ENCODE results near the gene OPCML. TPM values are rescaled to one million over a fixed set of nuclear protein-coding genes. Genes with fewer than 3 reads are reported as not detected.

OPCML gene
- total RNA-seq, 2 donors from 2014 or later = not detected

DNA sequence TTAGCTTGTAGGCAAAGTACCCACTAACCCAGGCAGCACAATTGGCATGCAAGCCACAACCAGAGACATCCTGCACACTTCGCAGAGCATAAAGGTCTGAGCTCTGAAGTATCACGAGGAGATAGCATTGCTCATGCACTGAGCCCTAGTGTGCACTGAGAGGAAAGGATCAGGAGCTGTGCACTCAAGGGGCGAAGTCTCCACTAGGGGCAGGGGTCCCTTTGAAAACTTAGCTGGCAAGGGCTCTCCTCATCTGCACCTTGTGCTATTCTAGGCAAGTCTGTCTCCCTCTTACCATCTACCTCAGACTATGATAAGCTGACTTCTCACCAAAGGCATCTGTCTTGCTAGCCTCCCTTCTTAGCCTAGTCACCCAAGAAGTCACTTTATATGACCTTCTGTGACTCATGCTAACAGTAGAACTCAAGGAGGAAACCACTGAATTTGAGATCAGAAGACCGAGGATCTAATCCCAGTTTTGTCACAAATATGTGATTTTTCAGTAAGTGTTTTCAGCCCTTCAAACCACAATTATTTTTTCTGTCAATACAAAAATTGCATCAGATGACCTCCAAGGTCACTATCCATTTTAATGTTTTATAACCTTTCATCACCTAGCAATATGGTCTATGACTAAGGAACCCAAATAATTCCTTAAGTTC lies 1083.8 kb downstream of the OPCML start:
- Mint-ChIP-seq H3K4me3 (no peak overlapping the region), H3K27me3 (peaks cover 14% of the 10 kb centered on the region), H3K36me3 (ENCODE audit: low read depth) (no peaks in the 10 kb centered on the region), H3K9me3 (no peaks in the 10 kb centered on the region), H3K27ac (no peak overlapping the region), H3K4me1 (no peaks in the 10 kb centered on the region)
- ATAC-seq (replicated peaks) = peak; percentile 16

- no peaks in the 10 kb centered on the region for H3K9me3 Mint-ChIP-seq
- no peak overlapping the region for H3K4me3 Mint-ChIP-seq
- no peak for ATAC-seq (replicated peaks)
- no peaks in the 10 kb centered on the region for H3K4me1 Mint-ChIP-seq
- H3K27me3 Mint-ChIP-seq = peaks cover 17% of the 10 kb centered on the region
- no peaks in the 10 kb centered on the region for H3K36me3 Mint-ChIP-seq (ENCODE audit: low read depth)
- no peak overlapping the region for H3K27ac Mint-ChIP-seq
Observed at GRCh38 chr11:132447761-132448160, 1084.5 kb downstream of the OPCML start.

DNA sequence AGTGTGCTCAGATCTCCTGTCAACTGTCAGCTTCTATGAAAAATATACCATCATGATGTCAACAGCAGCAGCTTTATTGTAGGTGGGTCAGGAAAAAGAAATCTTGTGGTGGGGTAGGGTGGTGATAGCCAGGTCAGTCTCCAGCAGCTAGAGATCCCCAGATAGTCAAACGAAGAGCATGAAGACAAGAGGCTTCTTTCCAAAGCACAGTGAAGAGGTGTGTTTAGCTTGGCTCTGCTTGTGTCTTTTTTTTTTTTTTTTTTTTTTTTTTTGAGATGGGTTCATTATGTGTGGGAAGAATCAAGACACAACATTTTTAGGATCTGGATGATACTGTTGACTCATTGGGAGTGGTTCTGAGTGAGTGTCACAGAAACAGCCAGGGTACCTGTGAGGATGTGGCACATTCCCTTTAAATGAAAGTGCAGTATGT lies 1086.4 kb downstream of the OPCML start:
- H3K4me3 Mint-ChIP-seq = no peak overlapping the region
- H3K9me3 Mint-ChIP-seq = peaks cover under 1% of the 10 kb centered on the region
- no peaks in the 10 kb centered on the region for H3K4me1 Mint-ChIP-seq
- H3K36me3 Mint-ChIP-seq (ENCODE audit: low read depth) = no peaks in the 10 kb centered on the region
- no peak for ATAC-seq (replicated peaks)
- H3K27ac Mint-ChIP-seq = no peak overlapping the region
- H3K27me3 Mint-ChIP-seq = peaks cover 27% of the 10 kb centered on the region

GRCh38 chr11:132444911-132445310 lies 1087.4 kb downstream of the OPCML start:
- H3K27ac Mint-ChIP-seq = no peak overlapping the region
- H3K27me3 Mint-ChIP-seq = peaks cover 28% of the 10 kb centered on the region
- H3K4me1 Mint-ChIP-seq = no peaks in the 10 kb centered on the region
- H3K9me3 Mint-ChIP-seq = peaks cover 4% of the 10 kb centered on the region
- no peaks in the 10 kb centered on the region for H3K36me3 Mint-ChIP-seq (ENCODE audit: low read depth)
- no peak for ATAC-seq (replicated peaks)
- no peak overlapping the region for H3K4me3 Mint-ChIP-seq

DNA sequence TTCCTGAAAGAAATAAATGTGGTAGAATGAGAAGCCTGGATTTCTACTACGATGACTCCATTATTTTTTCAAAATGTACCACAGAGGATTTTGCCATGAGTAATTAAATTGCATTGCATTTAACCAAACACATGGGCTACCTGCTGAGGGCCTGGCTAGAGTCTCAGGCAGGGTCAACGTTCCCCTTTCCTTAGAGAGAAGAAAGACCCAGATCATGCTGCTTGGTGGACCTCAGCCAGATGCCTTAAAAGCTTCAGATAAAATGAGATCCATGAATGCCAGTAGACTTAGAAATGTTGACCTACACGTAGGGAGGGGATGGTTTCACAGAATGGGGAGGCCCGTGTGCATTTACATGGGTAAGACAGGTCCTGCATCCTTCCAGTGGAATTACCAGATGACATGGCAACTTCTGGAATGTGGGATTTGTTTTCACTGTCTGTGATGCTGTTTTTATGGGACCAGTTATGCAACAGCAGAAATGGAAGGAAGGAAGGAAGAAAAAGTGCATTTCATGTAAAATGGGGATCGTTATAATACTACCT lies 1092.5 kb downstream of the OPCML start:
- peaks cover 4% of the 10 kb centered on the region for H3K9me3 Mint-ChIP-seq
- peaks cover 23% of the 10 kb centered on the region for H3K27me3 Mint-ChIP-seq
- no peak overlapping the region for H3K27ac Mint-ChIP-seq
- no peak for ATAC-seq (replicated peaks)
- H3K4me1 Mint-ChIP-seq = no peaks in the 10 kb centered on the region
- no peak overlapping the region for H3K4me3 Mint-ChIP-seq
- H3K36me3 Mint-ChIP-seq (ENCODE audit: low read depth) = no peaks in the 10 kb centered on the region

- ATAC-seq (replicated peaks) = peak; percentile 19
- no peak overlapping the region for H3K27ac Mint-ChIP-seq
- H3K4me3 Mint-ChIP-seq = no peak overlapping the region
- peaks cover 23% of the 10 kb centered on the region for H3K27me3 Mint-ChIP-seq
- H3K9me3 Mint-ChIP-seq = peaks cover 4% of the 10 kb centered on the region
- H3K36me3 Mint-ChIP-seq (ENCODE audit: low read depth) = no peaks in the 10 kb centered on the region
- H3K4me1 Mint-ChIP-seq = no peaks in the 10 kb centered on the region
Observed at GRCh38 chr11:132438418-132438817, 1093.9 kb downstream of the OPCML start.

DNA sequence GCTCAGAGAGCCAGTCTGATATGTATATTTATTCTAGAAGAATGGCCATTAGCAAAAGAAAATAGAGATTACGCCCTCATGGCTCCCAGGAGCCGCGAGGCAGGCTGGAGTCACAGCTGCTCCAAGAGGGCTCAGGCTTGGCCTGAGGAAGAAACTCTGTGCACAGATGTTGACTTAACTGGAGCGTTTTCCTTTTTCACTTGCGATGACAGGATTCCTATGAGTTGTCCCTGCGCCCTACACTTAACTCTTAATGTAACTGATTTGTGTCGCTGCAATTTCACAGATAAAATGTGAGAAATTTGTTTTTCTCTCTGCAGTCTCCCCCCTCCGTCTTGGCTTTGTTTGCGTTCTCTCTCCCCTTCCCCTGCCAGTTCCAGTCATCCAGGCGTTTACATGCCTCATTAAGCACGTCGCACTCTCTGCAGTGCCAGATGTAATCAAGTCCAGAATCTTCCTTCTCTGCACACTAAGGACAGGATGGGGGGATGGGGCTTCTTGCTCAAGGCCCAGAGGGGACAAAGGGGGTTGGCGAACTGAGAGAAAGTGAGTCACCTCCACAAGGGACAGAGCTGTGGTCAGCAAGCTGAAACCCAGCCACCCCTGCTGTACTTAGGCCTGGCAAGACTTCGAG lies 1101.8 kb downstream of the OPCML start:
- Mint-ChIP-seq H3K36me3 (ENCODE audit: low read depth) (no peaks in the 10 kb centered on the region), H3K4me1 (no peaks in the 10 kb centered on the region), H3K4me3 (no peak overlapping the region), H3K27me3 (peaks cover 23% of the 10 kb centered on the region), H3K9me3 (no peaks in the 10 kb centered on the region), H3K27ac (no peak overlapping the region)
- ATAC-seq (replicated peaks) = no peak

- no peak overlapping the region for H3K4me3 Mint-ChIP-seq
- H3K27me3 Mint-ChIP-seq = peaks cover 23% of the 10 kb centered on the region
- H3K36me3 Mint-ChIP-seq (ENCODE audit: low read depth) = no peaks in the 10 kb centered on the region
- no peaks in the 10 kb centered on the region for H3K9me3 Mint-ChIP-seq
- H3K27ac Mint-ChIP-seq = no peak overlapping the region
- H3K4me1 Mint-ChIP-seq = no peaks in the 10 kb centered on the region
- ATAC-seq (replicated peaks) = no peak
Observed at GRCh38 chr11:132429685-132430084, 1102.6 kb downstream of the OPCML start.

DNA sequence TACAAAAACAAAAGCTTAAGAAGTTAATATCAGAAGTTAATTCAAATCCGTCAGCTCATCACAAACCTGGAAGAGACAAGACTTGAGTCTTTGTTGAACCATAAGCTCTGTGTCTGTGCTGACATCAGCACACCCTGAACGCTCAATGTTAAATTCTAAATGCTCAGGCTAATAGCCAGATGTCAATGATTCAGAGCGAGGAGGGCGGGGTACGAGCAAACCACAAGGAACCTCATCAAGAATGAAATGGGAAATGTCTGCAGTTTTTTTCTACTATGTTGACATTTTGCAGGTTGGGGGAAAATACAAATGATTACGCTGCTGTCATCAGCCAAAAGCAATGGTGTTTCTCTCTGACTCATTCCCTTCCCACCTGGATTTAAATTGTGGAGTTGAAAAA lies 1104.7 kb downstream of the OPCML start:
- Mint-ChIP-seq H3K36me3 (ENCODE audit: low read depth) (no peaks in the 10 kb centered on the region), H3K4me3 (no peak overlapping the region), H3K27me3 (peaks cover 26% of the 10 kb centered on the region), H3K9me3 (no peaks in the 10 kb centered on the region), H3K27ac (no peak overlapping the region), H3K4me1 (no peaks in the 10 kb centered on the region)
- ATAC-seq (replicated peaks) = no peak

DNA sequence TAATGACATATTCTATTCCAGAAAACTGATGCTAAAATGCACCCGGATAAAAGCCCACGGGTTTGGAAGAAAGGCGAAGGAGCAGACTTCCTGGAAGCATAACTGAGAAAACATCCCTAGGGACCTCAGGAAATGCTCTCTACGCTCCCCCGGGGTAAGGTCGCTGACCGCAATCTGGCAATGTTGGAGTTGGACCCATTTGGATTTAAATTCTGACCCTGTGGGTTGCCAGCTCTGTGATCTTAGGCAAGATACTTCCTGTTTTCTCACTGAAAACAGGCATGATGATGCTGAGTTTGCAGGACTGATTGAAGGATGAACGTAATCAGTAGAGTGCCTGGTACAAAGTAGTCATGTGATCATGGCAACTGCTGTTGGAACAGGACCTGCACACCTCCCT lies 1107.9 kb downstream of the OPCML start:
- Mint-ChIP-seq H3K4me3 (no peak overlapping the region), H3K36me3 (ENCODE audit: low read depth) (no peaks in the 10 kb centered on the region), H3K9me3 (no peaks in the 10 kb centered on the region), H3K27me3 (peaks cover 15% of the 10 kb centered on the region), H3K4me1 (no peaks in the 10 kb centered on the region), H3K27ac (no peak overlapping the region)
- no peak for ATAC-seq (replicated peaks)

- Mint-ChIP-seq H3K4me1 (no peaks in the 10 kb centered on the region), H3K27me3 (peaks cover 7% of the 10 kb centered on the region), H3K9me3 (no peaks in the 10 kb centered on the region), H3K4me3 (no peak overlapping the region), H3K27ac (no peak overlapping the region), H3K36me3 (ENCODE audit: low read depth) (no peaks in the 10 kb centered on the region)
- no peak for ATAC-seq (replicated peaks)
Observed at GRCh38 chr11:132423266-132423665, 1109.0 kb downstream of the OPCML start.

DNA sequence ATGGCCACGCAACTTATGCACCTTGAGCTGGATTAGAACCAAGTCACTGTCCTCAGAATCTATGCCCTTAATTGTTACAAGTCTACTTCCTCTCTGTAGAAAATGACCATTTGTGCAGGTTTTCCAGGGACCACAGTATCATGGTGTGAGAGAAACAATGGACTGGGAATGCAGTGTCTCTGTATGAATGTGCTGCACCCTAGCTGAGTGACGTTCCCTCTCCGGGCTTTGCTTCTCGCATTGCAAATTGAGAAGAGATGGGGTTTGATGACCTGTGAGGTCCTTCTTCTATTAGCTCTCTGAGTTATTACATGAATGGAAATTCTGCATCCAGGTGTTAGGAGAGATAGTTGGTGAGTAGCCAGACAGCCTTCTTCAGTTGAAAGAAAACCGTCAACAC lies 1109.6 kb downstream of the OPCML start:
- Mint-ChIP-seq H3K4me1 (no peaks in the 10 kb centered on the region), H3K9me3 (no peaks in the 10 kb centered on the region), H3K36me3 (ENCODE audit: low read depth) (no peaks in the 10 kb centered on the region), H3K27ac (no peak overlapping the region), H3K4me3 (no peak overlapping the region), H3K27me3 (peaks cover 7% of the 10 kb centered on the region)
- no peak for ATAC-seq (replicated peaks)

GRCh38 chr11:132421555-132421954 lies 1110.7 kb downstream of the OPCML start:
- ATAC-seq (replicated peaks) = no peak
- H3K36me3 Mint-ChIP-seq (ENCODE audit: low read depth) = no peaks in the 10 kb centered on the region
- no peak overlapping the region for H3K27ac Mint-ChIP-seq
- no peak overlapping the region for H3K4me3 Mint-ChIP-seq
- H3K27me3 Mint-ChIP-seq = peaks cover 7% of the 10 kb centered on the region
- no peaks in the 10 kb centered on the region for H3K9me3 Mint-ChIP-seq
- H3K4me1 Mint-ChIP-seq = no peaks in the 10 kb centered on the region

DNA sequence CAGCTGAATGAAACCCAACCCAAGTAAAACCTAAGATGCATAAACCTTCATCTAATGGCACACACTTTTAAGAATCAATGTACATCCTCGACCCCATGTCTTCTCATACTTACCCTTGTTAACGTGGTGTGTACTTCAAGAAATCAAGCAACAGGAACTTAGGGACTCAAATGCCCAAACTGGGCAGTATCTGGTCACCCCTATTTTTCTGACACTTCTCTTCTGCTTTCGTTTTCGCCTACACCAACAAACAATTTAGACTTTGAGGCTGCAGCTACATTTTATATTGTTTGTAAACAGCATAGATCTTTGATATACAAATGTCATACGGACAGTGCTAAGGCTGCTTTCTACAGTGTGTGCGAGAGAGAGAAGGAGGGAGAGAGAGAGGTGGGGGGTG lies 1117.8 kb downstream of the OPCML start:
- Mint-ChIP-seq H3K27me3 (peaks cover 22% of the 10 kb centered on the region), H3K9me3 (no peaks in the 10 kb centered on the region), H3K4me1 (no peaks in the 10 kb centered on the region), H3K27ac (no peak overlapping the region), H3K4me3 (no peak overlapping the region), H3K36me3 (ENCODE audit: low read depth) (no peaks in the 10 kb centered on the region)
- ATAC-seq (replicated peaks) = no peak

DNA sequence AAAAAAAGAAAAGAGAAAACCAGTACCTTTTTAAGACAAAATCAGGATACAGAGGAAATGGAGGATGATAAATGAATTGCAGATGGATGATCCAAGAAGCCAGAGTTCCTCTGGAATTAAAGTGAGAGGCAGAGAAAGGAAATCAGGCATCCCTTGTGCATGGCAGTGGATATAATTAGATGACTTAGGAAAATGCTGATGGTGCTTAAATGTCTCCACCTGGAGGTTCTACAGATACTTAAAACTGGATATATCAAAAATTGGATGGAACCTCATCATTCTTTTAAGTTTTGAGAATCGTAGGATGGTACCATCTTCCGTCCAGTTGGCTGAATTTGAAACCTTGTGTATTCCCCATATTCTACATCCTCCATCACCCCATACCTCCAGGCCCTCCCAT lies 1121.9 kb downstream of the OPCML start:
- H3K27ac Mint-ChIP-seq = no peak overlapping the region
- no peak for ATAC-seq (replicated peaks)
- H3K9me3 Mint-ChIP-seq = no peaks in the 10 kb centered on the region
- H3K4me1 Mint-ChIP-seq = no peaks in the 10 kb centered on the region
- peaks cover 34% of the 10 kb centered on the region for H3K27me3 Mint-ChIP-seq
- no peaks in the 10 kb centered on the region for H3K36me3 Mint-ChIP-seq (ENCODE audit: low read depth)
- no peak overlapping the region for H3K4me3 Mint-ChIP-seq
